Measurements from ENCODE around the gene HECTD1.

Gene HECTD1

GRCh38 chr14:31174433-31174832 lies 33.2 kb downstream of the HECTD1 start:
- DNase-seq (ENCODE audit: low read depth) = no peak
- TF ChIP-seq, protein P1, sequence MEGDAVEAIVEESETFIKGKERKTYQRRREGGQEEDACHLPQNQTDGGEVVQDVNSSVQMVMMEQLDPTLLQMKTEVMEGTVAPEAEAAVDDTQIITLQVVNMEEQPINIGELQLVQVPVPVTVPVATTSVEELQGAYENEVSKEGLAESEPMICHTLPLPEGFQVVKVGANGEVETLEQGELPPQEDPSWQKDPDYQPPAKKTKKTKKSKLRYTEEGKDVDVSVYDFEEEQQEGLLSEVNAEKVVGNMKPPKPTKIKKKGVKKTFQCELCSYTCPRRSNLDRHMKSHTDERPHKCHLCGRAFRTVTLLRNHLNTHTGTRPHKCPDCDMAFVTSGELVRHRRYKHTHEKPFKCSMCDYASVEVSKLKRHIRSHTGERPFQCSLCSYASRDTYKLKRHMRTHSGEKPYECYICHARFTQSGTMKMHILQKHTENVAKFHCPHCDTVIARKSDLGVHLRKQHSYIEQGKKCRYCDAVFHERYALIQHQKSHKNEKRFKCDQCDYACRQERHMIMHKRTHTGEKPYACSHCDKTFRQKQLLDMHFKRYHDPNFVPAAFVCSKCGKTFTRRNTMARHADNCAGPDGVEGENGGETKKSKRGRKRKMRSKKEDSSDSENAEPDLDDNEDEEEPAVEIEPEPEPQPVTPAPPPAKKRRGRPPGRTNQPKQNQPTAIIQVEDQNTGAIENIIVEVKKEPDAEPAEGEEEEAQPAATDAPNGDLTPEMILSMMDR (IDR thresholded peaks at IDR 0.05; ENCODE audit: low read length, missing control alignments) = no peak
- no peak overlapping the region for H3K4me3 ChIP-seq (replicated peaks; ENCODE audit: low read depth, low read length)

GRCh38 chr14:31173120-31173837 lies 34.3 kb downstream of the HECTD1 start:
- DNase-seq (ENCODE audit: low read depth) = no peak
- TF ChIP-seq, protein P1 (IDR thresholded peaks at IDR 0.05; ENCODE audit: low read length, missing control alignments) = no peak
- H3K4me3 ChIP-seq (replicated peaks; ENCODE audit: low read depth, low read length) = no peak overlapping the region

GRCh38 chr14:31172084-31172483 lies 35.5 kb downstream of the HECTD1 start:
- TF ChIP-seq, protein P1 (IDR thresholded peaks at IDR 0.05; ENCODE audit: low read length, missing control alignments) = no peak
- DNase-seq (ENCODE audit: low read depth) = no peak
- no peak overlapping the region for H3K4me3 ChIP-seq (replicated peaks; ENCODE audit: low read depth, low read length)

GRCh38 chr14:31170411-31170810 lies 37.2 kb downstream of the HECTD1 start:
- DNase-seq (ENCODE audit: low read depth) = no peak
- TF ChIP-seq, protein P1 (IDR thresholded peaks at IDR 0.05; ENCODE audit: low read length, missing control alignments) = no peak
- no peak overlapping the region for H3K4me3 ChIP-seq (replicated peaks; ENCODE audit: low read depth, low read length)

DNA sequence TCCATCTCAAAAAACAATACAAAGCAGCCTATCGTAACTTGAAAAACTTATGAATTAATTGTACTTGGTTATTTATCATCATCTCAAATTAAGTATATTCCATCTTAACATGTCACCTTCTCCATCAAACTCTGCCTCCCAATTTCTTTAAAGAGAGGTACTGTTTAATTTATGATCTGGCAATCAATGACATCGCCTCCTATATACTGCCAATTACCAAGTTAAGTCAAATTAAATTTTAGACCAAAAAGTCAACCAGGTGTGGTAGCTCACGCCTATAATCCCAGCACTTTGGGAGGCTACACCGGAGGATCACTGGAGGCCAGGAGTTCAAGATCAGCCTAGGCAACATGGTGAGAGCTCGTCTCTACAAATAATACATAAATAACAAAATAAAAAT lies 37.7 kb downstream of the HECTD1 start:
- TF ChIP-seq, protein P1 (IDR thresholded peaks at IDR 0.05; ENCODE audit: low read length, missing control alignments) = no peak
- no peak for DNase-seq (ENCODE audit: low read depth)
- H3K4me3 ChIP-seq (replicated peaks; ENCODE audit: low read depth, low read length) = no peak overlapping the region

- no peak overlapping the region for H3K4me3 ChIP-seq (replicated peaks; ENCODE audit: low read depth, low read length)
- TF ChIP-seq, protein P1 (IDR thresholded peaks at IDR 0.05; ENCODE audit: low read length, missing control alignments) = no peak
- no peak for DNase-seq (ENCODE audit: low read depth)
Observed at GRCh38 chr14:31167032-31167431, 40.6 kb downstream of the HECTD1 start.

DNA sequence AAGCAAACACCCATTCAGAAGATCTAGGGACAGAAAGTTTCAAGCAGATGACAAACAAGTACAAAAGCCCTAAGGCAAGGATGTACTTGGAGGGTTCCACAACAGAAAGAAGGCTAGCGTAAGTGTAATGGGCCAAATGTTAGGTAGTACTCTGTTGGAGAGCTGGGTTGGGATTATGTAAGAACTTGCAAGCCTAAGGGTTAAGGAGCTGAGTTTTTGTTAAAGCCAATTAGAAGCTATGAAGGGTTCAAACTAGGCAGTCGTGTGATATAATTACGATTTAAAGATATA lies 41.4 kb downstream of the HECTD1 start:
- TF ChIP-seq, protein P1 (IDR thresholded peaks at IDR 0.05; ENCODE audit: low read length, missing control alignments) = no peak
- peak; percentile 8 for DNase-seq (ENCODE audit: low read depth)
- no peak overlapping the region for H3K4me3 ChIP-seq (replicated peaks; ENCODE audit: low read depth, low read length)
